GM21737 (cell line): ENCODE results near the gene GSTM1.
A peak's percentile ranks its signal among the peaks of the same experiment; 100 is the strongest.
"Not testable (repeated sequence)": the region's sequence is repeated elsewhere in the genome, so short reads cannot be mapped to it uniquely, and the experiment has no call there.

Experiments
- ATAC-seq: cut with Tn5 transposase; IDR thresholded peaks from one replicate; pipeline ENCODE4 v1.9.1; 2021; ENCODE audit warnings: mild to moderate bottlenecking, moderate library complexity; ENCODE audit not compliant: unreplicated experiment

GSTM1 gene

GRCh38 chr1:109659997-109660690, 27.5 kb upstream of the GSTM1 start:
- no peak for ATAC-seq

GRCh38 chr1:109660691-109661026, 27.0 kb upstream of the GSTM1 start:
- ATAC-seq = not testable (repeated sequence)

- ATAC-seq = no peak
Observed at GRCh38 chr1:109661391-109661790, 26.2 kb upstream of the GSTM1 start.

- ATAC-seq = no peak
Observed at GRCh38 chr1:109664671-109665070, 22.9 kb upstream of the GSTM1 start.

GRCh38 chr1:109667452-109668122, 20.0 kb upstream of the GSTM1 start, which contains the start of gene GSTM2:
Gene GSTM2, plus strand, starts transcription at chr1:109668057. Its CDS starts 59 bp downstream, at chr1:109668116.
- ATAC-seq = peak; percentile 92

GRCh38 chr1:109668123-109668775, 19.4 kb upstream of the GSTM1 start:
- peak; percentile 11 for ATAC-seq

- no peak for ATAC-seq
Observed at GRCh38 chr1:109669246-109669948, 18.2 kb upstream of the GSTM1 start.

- not testable (repeated sequence) for ATAC-seq
Observed at GRCh38 chr1:109669949-109670302, 17.7 kb upstream of the GSTM1 start.

- no peak for ATAC-seq
Observed at GRCh38 chr1:109671067-109671466, 16.6 kb upstream of the GSTM1 start.

- ATAC-seq = not testable (repeated sequence)
Observed at GRCh38 chr1:109673861-109674260, 13.8 kb upstream of the GSTM1 start.

GRCh38 chr1:109676683-109677381, 10.8 kb upstream of the GSTM1 start:
- not testable (repeated sequence) for ATAC-seq

GRCh38 chr1:109677459-109677858, 10.2 kb upstream of the GSTM1 start:
- ATAC-seq = no peak

GRCh38 chr1:109678637-109679036, 9.0 kb upstream of the GSTM1 start:
- ATAC-seq = not testable (repeated sequence)

GRCh38 chr1:109684777-109685176, 2.8 kb upstream of the GSTM1 start:
- not testable (repeated sequence) for ATAC-seq

GRCh38 chr1:109685399-109685798, 2.2 kb upstream of the GSTM1 start:
- ATAC-seq = not testable (repeated sequence)

GRCh38 chr1:109685890-109686289, 1.7 kb upstream of the GSTM1 start:
- not testable (repeated sequence) for ATAC-seq

- not testable (repeated sequence) for ATAC-seq
Observed at GRCh38 chr1:109687109-109687508, 508 bp upstream of the GSTM1 start.

GRCh38 chr1:109689844-109690405, 2.3 kb downstream of the GSTM1 start:
- ATAC-seq = no peak

GRCh38 chr1:109691759-109692158, 4.1 kb downstream of the GSTM1 start:
- ATAC-seq = no peak

GRCh38 chr1:109694400-109694799, 6.8 kb downstream of the GSTM1 start:
- not testable (repeated sequence) for ATAC-seq
